Superior temporal gyrus (tissue), 1 donor: ENCODE results near the gene YTHDF1.
A peak's percentile ranks its signal among the peaks of the same experiment; 100 is the strongest.
"Not testable (repeated sequence)": the region's sequence is repeated elsewhere in the genome, so short reads cannot be mapped to it uniquely, and the experiment has no call there.

Experiments
- DNase-seq: peaks from one replicate; pipeline ENCODE4 v3.0.0-alpha.2; 2016; ENCODE audit errors: extremely low spot score

YTHDF1 gene

DNA sequence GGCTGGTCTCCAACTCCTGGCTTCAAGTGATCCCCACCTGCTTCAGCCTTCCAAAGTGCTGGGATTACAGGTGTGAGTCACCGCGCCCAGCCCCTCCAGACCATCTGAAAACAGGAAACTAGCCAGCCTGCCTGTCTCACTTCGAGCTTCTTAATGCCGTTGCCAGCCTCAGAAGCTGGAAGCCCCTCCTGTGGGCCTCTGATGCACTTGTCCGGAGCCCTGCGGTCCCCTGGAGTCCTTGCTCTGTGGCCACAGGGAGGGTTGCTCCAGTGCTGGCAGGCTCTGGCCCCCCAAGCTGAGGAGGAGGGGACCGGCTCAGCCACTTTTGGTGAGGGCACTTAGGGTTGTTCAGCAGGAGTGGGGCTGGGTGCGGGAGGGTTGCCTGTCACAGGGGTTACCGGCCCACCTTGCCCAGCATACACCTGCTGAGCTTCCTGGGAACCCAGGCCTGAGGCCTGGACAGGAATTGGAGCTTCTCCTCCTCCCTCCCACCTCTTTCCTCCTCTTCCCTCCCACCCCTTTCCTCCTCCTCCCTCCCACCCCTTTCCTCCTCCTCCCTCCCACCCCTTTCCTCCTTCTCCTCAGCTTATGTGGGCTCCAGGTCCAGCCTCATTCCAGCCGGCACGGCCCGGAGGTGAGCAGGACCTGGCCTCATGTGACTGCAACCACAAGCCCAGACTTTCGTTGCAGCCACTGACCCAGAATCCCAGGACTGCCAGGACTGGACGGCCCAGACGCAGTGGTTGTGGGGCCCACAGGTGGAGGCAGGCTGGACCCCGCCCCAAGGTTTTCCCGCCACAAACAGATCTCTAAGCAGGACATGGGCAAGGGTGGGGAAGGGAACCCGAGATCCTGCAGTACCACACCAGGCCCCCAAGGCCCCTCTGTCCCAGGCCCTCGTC lies 10.4 kb upstream of the YTHDF1 start:
- DNase-seq = no peak

GRCh38 chr20:63225082-63225454 lies 9.1 kb upstream of the YTHDF1 start:
- no peak for DNase-seq

GRCh38 chr20:63224412-63225081 lies 8.6 kb upstream of the YTHDF1 start:
- no peak for DNase-seq

- no peak for DNase-seq
These were observed 7.9 kb upstream of the YTHDF1 start for GRCh38 chr20:63223826-63224207.

- DNase-seq = peak; percentile 71
These were observed 7.3 kb upstream of the YTHDF1 start for GRCh38 chr20:63223121-63223825.

- no peak for DNase-seq
These were observed 6.6 kb upstream of the YTHDF1 start for GRCh38 chr20:63222541-63222940.

DNA sequence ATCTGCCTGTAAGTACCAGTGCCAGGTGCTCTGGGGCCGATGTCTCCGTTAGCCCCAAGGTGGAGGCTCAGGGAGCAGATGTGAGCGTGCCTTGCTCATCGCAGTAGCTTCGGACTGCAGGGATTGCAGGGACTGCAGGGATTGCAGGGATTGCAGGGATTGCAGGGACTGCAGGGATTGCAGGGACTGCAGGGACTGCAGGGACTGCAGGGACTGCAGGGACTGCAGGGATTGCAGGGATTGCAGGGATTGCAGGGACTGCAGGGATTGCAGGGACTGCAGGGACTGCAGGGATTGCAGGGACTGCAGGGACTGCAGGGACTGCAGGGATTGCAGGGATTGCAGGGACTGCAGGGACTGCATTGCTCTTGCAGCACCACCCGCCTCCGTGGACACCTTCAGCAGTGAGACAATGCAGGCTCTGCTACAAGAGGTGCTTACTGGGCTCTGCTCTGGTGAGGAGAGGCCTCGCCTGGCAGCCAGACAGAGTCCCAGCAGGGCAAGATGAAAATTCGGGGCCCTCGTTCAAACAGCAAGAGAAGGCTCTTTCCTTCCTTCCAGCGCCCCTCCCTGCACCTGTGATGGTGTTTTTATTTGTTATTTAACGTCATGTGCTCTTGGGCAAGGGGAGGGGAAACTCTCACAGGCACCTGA lies 5.6 kb upstream of the YTHDF1 start:
- not testable (repeated sequence) for DNase-seq

DNA sequence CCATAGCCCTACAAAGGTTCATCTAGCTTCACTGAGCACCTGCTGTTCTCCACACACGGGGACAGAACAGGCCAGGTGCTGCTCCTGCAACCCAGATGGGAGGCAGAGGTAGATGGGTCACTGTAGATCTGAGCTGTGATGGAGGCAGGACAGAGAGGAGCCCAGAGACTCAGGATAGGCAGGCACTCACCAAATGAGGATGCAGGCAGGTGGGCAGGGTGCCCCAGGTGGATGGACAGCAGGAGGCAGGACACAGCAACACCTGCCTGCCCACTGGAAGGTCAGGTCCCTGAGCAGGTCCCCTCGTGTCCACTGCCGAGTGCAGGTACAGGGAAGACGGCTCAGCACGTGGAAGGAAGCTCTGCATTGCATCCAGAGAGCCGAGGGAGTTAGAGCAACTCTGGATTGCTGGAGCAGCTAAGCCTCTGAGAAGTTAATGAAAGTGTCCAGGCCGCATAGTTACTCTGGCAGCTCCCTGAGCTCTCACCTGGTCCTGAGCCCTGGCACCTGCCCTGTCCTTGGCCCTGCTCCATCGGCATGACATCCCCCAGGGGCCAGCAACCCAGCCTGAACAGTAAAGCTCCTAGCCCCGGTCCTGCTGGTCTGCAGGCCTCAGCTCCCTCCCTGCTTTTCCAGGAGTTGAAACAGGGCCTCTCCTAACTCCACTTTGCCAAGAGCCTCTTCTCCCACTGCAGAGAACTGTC lies 4.9 kb upstream of the YTHDF1 start:
- DNase-seq = no peak

DNA sequence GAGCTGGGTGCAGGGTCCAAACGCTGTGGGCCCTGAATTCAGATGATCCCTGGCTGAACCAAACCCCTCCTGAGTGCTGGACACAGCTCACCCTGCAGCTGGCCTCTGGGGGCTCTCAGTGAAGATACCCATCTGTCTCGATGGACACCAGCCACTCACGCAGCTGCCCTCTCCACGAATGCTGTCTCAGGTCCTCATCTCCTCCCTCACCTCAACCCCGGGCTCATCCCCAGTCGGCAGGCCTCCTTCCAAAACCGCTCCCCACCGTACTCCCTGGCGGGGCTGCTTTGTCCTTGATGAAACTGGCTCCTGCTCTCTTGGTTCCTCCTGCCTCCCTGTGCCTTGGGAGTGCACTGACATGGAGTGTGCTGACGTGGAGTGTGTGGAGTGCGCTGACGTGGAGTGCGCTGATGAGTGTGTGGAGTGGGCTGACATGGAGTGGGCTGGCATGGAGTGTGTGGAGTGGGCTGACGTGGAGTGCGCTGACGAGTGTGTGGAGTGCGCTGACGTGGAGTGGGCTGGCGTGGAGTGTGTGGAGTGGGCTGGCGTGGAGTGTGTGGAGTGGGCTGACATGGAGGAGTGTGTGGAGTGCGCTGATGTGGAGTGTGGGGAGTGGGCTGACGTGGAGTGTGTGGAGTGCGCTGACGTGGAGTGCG lies 4.1 kb upstream of the YTHDF1 start:
- no peak for DNase-seq

DNA sequence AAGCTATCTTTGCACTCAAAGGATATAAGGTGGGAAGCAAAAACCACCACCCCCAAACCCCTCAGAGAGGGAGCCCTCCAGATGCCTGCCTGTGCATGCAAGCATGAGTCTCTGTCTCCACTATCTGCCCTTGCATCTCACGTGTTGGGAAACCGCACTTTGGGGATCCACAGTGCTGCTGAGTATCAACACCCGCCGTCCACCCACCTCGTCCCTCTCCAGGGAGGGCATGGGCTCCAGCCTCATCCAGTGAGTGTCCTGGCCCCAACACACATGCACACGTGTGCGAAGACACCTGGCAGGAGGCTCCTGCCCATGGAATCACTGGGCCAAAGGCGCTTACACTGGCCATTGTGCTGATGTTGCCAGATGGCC lies 3.5 kb upstream of the YTHDF1 start:
- no peak for DNase-seq

DNA sequence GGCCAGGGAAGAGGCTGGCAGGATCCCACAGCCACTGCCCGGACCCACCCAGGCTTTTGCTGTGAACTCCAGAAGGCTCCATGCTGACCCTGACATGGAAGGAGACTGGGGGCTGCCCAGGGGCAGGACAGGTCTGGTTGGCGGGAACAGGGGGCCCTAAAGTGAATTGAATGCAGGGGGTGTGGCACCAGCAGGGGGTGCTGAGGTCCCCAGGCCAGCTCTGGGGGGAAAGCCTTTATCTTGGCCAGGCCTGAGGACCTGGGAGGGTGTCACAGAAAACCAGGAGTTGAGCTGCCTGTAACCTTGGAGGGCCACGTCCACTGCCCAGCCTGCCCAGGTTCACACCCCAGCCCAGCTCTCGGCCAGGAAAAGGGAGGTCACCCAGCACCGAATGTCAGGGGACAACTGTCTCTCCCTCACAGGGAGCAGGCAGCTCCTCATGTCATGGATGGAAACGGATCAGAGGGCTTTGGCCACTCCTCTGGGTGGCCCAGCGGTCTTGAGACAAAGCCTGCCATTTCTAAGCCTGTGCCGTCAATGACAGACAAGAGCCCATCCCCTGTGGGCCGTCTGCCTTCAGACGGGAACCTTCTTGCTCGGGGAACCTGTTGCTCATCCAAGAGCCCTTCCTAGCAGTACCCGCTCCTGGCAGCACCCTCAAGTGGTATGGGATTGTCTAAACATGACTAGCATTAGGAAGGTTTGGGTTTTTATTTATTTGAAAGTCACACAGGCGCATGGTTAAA lies 2.9 kb upstream of the YTHDF1 start:
- DNase-seq = no peak

- no peak for DNase-seq
These were observed 1.8 kb upstream of the YTHDF1 start for GRCh38 chr20:63217706-63218105.

- DNase-seq = no peak
These were observed 1.0 kb upstream of the YTHDF1 start for GRCh38 chr20:63216849-63217471.

- DNase-seq = no peak
These were observed 560 bp downstream of the YTHDF1 start for GRCh38 chr20:63215101-63216040.

GRCh38 chr20:63214514-63214913 lies 1.4 kb downstream of the YTHDF1 start:
- no peak for DNase-seq

- DNase-seq = no peak
These were observed 3.1 kb downstream of the YTHDF1 start for GRCh38 chr20:63212792-63213191.

DNA sequence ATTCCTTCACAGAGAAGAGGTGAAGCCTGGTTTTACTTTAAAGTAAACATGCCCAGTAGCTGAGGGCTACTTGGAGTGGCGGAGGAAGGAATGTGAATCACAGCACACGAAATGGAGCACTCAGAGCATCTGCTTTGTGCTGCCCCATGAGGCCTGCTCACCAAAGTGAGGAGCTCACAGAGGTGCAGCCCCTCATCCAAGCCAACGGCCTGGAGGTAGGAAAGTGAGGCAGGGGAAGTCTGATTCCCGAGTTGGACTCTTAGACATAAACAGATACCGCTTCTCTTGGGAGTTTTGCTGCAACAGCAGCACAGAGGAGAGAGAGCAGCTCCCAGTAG lies 3.6 kb downstream of the YTHDF1 start:
- DNase-seq = no peak

DNA sequence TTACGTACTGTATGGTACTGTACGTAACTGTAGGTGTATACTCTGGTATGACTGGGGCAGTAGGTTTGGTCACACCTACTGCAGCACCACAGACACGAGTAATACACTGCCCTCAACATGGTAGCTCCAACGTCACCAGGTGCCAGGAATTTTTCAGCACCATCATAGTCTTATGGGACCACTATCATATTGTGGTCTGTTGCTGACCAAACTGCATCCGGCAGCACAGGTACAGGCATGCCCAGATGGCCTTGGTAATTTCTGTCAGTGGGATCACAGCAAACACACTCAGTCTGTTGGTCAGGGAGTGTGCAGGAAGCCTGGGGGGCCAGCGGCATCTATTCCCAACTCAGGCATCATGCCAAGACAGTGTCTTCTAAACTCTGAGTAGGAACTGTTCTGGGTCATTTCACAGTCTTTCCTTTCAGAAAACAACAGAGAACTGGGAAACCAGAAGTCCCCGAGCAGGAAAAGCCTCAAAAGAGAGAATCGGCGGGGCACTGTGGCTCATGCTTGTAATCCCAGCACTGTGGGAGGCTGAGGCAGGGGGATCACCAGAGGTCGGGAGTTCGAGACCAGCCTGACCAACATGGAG lies 5.8 kb downstream of the YTHDF1 start:
- DNase-seq = no peak
